ENCODE measurements around the gene RPGRIP1L.
"Not testable (repeated sequence)": the region's sequence is repeated elsewhere in the genome, so short reads cannot be mapped to it uniquely, and the experiment has no call there.

Gene RPGRIP1L

DNA sequence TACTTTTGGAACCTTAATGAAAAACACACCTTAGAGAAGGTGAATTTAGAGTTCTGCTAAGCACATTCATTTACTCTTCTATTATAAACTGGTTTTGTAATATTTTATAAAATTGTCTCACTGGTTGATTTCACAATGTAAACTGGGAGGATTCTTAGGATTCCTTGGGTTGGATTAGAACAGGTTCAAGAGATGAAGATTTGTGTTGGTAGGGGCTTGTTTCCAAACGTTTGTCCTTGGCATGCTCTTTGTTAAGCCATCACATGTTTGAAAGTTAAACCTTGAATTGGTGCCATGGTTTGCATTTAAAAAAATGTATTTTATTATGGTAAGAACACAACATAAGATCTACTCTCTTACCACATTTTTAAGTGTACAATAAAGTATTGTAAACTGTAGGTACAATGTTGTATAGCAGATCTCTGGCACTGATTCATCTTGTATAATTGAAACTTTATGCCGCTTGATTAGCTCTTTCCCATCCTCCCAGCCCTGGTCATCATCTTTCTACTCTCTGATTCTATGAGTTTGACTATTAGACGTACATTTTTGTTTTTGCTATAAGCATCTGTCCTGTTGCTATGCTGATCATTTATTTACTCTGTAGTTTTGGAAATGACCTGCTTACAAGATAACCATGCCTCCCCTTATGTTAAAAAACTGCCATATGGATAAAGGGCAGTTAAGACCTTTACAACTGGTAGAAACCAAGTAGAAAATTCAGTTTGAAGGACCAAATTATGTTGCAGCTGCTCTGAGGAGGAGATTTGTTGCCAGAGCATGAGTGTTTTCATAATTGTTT is 9.9 kb upstream of the RPGRIP1L start:
- no peak overlapping the region for H3K4me3 ChIP-seq (ENCODE audit: low read depth, low read length)

DNA sequence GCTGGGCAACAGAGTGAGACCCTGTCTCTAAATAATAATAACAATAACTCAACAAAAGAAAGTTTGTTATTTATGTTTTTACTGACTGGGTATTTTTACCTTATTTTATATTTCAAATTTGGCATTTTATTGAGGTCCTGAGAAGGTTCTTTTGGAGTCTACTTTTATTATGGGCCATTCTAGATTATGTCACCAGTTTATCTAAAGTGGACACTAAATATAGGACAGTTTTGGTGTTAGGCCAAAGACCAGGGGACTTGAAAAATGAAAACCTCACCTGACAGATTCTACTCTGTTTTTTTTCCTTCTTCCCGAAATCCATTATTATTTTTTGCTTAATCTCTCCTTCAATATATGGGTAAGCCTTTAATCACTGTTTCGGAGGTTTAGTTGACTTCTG is 8.4 kb upstream of the RPGRIP1L start:
- no peak overlapping the region for H3K4me3 ChIP-seq (ENCODE audit: low read depth, low read length)

DNA sequence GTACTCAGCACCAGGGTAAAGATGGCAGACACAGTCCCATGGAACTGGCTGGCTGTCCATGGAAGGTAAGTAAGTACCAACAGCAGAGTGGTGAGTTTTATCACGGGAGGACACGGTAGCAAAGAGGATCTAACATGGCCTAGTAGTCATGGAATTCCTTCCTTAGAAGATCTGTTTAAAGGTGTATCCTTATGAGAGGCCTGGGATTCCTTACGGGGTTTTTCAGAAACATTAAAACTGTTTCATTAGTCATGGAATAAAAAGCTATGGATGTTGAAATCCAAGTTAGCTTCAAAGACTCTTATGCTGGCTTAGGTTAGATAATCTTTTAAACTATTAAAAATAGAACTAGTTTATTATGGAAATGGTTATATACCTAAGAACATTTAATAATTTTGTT is 7.7 kb upstream of the RPGRIP1L start:
- no peak overlapping the region for H3K4me3 ChIP-seq (ENCODE audit: low read depth, low read length)

DNA sequence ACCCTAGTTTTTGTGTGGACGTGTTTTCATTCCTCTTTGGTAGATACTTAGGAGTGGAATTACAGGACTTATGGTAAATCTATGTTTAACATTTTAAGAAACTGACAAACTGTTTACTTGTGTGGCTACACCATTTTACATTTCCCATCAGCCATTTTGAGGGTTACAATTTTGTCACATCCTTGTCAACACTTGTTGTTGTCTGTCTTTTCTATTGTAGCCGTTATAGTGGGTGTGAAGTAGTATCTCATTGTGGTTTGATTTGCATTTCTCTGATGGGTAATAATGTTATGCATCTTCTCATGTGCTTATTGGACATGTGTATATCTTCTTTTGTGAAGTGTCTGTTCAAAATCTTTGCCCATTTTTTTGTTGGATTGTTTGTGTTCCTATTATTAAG is 4.8 kb upstream of the RPGRIP1L start:
- no peak overlapping the region for H3K4me3 ChIP-seq (ENCODE audit: low read depth, low read length)

DNA sequence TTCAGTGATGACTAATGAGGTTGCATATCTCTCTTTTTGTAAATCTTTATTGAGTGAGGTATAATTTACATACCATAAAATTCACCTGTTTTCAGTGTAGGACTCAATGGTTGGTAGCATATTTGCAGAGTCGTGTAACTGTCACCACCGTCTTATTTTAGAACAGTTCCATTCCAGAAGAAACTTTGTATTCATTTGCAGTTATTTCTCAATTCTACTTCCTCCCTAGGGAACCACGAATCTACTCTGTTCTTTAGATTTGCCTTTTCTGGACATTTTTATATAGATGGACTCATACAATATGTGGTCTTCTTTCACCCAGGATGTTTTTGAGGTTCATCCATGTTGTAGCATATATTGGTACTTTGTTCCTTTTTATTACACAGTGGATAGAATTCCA is 4.0 kb upstream of the RPGRIP1L start:
- no peak overlapping the region for H3K4me3 ChIP-seq (ENCODE audit: low read depth, low read length)

DNA sequence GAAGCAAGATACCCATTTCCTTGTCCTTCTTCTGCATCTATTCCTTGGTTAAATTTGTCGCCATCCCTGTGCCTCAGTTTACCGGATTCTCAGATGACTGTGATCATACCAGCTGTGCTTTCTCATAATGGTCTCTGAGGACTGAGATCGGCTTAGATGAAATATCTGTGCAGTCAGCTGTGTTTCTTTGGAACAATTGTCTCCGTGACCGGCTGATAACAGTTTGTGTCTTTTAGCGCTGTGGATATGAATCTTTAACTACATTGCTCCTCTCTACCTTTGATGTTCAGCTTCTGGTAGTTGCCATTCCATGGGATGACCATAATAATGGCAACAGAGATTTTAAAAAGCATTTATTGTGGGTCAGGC is 770 bp upstream of the RPGRIP1L start:
- peak overlapping the region; percentile 71 for H3K4me3 ChIP-seq (ENCODE audit: low read depth, low read length)

DNA sequence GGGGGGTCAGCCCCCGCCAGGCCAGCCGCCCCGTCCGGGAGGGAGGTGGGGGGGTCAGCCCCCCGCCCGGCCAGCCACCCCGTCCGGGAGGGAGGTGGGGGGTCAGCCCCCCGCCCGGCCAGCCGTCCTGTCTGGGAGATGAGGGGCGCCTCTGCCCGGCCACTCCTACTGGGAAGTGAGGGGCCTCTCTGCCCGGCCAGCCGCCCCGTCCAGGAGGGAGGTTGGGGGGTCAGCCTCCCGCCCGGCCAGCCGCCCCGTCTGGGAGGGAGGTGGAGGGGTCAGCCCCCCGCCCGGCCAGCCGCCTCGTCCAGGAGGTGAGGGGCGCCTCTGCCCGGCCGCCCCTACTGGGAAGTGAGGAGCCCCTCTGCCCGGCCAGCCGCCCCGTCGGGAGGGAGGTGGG is 5.4 kb downstream of the RPGRIP1L start:
- not testable (repeated sequence) for H3K4me3 ChIP-seq (ENCODE audit: low read depth, low read length)

DNA sequence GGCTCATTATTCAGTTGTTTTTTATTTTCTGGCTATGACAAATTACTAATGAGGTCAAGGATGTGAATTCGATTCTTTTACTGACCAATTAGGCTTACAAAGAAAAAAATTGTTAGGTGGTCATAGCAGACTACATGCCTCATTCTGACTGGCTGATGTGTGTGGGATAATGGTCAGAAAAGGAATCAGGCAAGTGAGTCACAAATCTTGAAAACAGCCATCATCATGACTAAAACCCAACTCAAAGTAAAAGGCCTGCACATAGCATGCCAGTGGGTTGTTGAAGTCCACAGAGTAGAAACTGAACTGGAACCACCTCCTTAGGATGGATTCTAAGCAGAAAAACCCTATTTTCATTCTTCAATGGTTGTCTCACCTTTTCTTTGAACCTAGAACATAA is 8.6 kb downstream of the RPGRIP1L start:
- H3K4me3 ChIP-seq (ENCODE audit: low read depth, low read length), result no peak overlapping the region

DNA sequence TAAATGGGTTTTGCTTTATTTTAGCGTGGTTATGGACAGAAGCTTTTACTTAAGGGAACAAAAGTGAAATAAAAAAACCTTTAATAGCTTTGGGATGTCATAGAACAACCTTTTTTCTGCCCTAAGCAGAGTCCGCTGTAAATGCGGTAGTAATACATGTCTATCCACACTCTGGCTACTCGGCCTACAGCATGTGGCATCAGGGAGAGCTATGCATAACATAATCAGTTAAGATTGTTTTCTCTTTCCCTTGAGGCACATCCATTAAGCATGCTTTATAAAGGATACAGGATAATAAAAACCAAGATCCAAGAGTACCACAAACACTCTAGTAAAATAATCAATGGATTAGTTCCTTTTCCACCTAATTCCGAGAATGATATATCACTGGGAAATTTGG is 10.3 kb downstream of the RPGRIP1L start:
- H3K4me3 ChIP-seq (ENCODE audit: low read depth, low read length), result no peak overlapping the region

DNA sequence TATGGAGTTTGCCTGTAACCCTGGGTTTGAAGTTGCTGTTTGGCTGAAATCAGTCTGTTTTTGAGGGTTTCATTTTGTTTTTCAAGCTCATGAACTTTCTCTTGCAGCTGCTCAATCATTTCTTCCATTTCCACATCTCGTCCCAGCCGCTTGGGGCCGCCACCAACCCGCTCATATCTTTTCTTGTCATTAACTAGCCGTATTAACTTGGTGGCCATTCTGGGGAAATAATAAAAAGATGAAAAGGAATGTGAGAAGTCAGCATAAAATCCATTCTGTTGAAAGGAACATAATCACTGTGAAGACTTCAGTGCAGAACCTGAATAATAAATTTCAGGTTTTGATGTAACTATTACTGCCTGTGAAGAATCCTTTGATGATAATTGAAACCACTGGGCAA is 11.5 kb downstream of the RPGRIP1L start:
- no peak overlapping the region for H3K4me3 ChIP-seq (ENCODE audit: low read depth, low read length)

DNA sequence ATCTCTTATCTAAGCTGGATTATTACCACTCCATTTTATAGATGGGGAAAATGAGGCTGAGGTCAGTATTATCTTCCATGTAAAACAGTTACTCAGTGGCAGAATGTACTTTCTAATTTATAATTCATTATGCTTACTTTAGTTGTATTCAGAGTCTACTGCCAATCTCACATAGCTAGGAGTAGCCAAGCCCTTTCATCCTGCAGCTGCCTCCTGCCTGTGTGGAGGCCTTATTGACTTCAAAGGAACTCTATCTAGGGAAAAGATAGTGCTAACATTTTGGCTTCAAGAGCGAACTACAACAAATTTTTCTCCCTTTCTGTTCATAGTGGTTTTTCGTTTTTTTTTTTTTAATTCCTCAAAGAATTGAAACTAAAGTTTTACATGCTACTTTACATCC is 12.9 kb downstream of the RPGRIP1L start:
- no peak overlapping the region for H3K4me3 ChIP-seq (ENCODE audit: low read depth, low read length)

DNA sequence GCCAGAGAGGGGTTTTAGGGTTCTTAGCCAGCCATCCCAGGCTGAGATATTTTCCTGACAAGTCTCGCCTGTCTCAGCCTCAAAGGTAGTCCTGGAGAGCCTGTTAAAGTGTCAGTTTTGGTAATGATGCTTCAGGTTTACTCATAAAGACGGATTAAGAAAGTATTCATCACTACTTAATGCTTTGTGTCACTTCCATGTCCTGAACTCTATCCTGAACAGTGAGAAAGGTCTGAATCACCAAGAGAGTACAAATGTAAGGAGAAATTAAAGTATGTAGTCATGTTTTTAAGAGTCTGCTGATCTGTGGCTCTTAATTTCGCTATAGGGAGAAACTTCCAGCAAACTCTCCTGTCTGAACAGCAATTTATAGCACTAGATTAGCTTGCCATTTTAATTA is 14.0 kb downstream of the RPGRIP1L start:
- no peak overlapping the region for H3K4me3 ChIP-seq (ENCODE audit: low read depth, low read length)

DNA sequence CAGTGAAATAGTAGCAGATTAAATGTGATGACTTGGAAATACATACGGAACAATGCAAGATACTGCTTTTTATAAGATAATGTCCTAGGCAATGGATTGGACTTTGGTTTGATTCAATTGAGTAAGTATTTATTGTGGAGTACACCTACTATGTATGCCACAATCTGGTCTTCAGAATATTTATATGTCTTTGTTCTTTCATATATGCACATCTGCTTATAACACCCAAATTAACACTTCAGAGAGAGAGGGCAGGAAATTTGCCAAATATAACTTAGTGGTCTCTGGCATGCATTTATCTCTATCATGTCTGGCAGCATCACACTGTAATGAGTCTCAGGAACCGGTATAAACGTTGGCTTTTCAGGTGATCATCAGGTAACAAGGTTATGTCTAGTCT is 16.9 kb downstream of the RPGRIP1L start:
- H3K4me3 ChIP-seq (ENCODE audit: low read depth, low read length), result no peak overlapping the region

DNA sequence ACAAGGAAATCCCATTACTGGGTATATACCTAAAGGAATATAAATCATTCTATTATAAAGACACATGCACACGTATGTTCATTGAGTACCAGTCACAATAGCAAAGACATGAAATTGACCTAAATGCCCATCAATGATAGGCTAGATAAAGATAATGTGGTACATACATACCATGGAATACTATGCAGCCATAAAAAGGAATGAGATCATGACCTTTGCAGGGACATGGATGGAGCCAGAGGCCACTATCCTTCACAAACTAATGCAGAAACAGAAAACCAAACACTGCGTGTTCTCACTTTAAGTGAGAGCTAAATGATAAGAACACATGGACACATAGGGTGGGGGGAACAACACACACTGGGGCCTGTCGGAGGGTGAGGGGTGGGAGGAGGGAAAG is 18.3 kb downstream of the RPGRIP1L start:
- not testable (repeated sequence) for H3K4me3 ChIP-seq (ENCODE audit: low read depth, low read length)

DNA sequence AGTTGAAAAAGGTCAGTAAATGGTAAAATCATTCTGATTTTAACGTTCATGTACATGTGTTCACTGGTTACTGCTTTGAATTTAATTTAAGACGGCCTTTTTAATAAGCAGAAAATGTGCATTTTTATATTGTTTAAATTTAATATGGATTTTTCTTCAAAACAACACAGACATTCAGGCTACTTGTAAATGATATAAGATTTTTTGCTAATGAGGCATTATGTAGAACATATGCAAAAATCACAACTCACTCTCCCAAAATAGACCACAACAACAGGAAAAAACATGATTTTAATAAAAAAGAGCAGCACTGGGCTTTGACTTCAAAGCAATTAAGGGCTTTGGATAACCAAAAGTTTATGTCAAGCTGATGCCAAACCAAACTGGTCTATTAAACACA is 22.3 kb downstream of the RPGRIP1L start:
- no peak overlapping the region for H3K4me3 ChIP-seq (ENCODE audit: low read depth, low read length)

DNA sequence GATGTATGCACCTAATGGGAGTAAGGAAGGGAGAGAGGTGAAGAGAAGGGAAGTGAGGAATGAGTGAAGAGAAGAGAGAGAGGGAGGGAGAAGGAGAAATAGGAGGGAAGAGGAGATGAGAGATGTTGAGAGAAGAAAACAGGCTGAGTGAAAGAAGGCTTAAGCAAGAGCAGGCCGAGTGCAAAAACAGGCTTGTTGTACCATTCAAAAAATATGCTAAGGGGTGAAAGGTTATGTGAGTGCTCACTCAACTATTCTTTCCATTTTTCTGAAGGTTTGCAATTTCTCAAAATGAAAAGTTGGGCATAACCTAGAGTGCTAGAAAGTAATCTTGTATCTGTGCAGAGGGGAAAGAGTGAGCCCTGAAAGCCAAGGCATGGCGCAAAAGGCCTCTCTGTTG is 22.9 kb downstream of the RPGRIP1L start:
- H3K4me3 ChIP-seq (ENCODE audit: low read depth, low read length), result no peak overlapping the region

DNA sequence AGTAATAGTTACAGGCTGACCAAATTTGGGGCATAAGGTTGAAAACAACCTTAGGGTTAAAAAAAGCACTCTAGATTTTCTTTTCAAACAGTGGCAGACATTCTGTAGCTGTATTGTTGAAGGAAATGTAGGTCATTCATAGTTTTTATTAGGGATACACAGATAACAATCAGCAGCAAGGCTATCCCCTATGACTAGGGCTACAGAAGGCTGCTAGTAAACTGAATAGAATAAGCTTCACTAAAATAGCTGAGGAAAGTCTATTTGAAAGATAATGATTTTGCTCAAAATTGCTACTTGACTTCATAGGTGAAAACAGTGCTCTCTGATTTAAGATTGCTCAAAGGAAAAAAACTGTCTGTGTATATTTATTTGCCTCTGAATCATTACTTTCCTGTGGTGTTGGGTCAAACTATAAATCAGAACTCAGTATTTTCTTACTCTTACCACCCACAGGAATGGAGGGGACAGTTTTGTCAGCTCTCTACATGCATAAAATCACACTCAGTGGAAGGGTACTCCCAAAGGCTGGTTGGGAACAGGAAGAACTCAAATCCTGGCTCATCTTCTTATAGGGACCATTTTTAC is 24.8 kb downstream of the RPGRIP1L start:
- no peak overlapping the region for H3K4me3 ChIP-seq (ENCODE audit: low read depth, low read length)

DNA sequence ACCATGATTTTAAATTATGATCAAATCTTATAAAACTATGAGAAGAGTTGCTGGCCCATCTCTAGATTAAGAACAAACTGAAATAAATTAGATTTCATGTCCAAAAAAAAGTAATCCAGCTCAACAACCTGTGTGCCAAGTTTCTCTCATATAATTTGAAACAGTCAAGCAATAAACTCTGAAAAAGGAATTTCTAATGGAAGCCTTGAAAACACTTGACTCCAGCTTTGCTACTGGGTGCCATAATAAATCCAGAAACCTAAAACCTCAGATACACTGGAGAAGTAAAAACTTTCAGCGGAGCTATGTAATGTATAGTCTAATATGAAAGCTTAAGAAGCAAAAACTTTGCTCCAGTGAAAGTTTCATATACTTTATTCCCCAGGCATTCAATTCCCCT is 25.5 kb downstream of the RPGRIP1L start:
- H3K4me3 ChIP-seq (ENCODE audit: low read depth, low read length), result no peak overlapping the region

DNA sequence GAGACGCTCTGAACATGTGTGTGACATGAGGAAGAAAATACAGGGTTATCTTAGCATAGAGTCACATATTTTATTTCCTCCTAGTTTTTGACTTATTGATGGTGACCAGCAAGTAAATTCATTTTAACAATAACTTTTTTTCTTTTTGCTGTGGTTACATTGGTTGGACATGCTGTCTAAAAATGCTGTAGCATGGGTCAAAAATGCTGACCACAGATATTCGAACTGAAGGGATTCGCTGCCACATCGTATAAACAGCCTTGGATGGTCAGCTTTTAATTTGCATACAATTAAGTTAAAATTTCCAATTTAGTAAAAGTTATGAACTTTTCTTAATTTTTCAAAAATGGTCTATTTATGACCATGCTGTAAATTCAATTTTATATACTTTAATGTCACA is 30.5 kb downstream of the RPGRIP1L start:
- H3K4me3 ChIP-seq (ENCODE audit: low read depth, low read length), result no peak overlapping the region

DNA sequence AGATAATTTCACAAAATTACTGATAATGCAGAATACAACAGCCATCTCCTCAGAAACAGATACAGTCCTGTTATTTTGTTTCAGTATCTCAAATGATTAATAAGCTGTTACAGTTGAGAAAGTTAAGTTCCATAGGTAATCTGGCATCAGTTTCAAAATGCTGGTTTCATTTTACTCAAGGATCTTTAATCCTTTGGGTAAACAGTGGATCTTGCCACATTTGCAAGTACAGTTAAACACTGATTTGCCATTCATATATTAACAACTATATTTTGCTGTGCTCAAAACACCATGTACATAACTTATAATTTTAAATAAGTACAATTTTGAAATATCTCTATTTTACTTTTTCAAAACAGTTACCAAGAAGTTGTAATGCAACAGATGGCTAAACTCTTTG is 31.2 kb downstream of the RPGRIP1L start:
- no peak overlapping the region for H3K4me3 ChIP-seq (ENCODE audit: low read depth, low read length)

DNA sequence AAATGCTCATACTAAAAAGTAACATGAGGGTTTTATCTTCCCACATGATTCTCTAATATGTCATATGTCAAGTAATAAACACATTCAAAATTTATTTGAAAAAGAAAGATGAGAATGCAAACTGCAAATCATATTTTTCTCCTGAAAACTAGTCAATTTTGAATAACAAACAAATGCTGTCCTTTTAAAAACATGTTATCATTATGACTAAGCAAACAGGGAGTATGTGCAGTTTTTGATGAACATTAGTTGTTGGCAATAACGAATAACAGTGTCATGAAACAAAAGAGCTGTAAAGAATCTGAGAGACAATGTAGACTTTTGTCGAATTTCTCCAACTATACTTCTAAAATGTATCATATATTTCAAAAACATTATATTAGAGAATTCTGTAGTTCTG is 34.8 kb downstream of the RPGRIP1L start:
- no peak overlapping the region for H3K4me3 ChIP-seq (ENCODE audit: low read depth, low read length)

DNA sequence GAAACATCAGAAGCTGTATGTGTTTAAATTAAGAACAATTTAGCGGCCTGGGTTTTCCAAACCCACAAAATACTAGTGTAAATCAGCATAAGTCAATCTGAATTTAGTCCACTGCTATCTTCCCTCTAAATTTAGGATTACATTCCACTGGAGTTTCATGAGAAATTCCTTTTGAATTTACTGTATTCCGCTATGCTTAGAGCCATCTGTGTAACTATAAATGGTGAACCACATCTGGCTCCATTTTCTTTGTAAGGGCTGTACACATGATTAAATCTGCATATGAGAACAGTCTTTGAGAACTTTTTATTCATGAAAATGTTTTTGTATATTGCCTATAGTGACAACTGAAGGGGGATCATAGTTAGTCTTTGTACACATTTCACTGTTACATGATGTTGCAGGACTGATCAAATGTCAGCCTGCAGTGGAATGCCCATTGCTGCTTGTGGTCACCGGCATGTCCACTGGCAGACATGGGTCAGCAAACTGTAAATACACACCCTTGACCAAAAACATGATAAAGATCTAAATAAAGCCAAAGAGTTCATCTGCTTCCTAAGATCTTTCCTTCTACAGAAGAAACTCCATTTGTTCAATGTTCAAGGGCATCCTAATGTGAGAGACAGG is 36.8 kb downstream of the RPGRIP1L start:
- no peak overlapping the region for H3K4me3 ChIP-seq (ENCODE audit: low read depth, low read length)
